HG02798 (cell line): ENCODE measurements around the gene USP7.
"Not testable (repeated sequence)": the region's sequence is repeated elsewhere in the genome, so short reads cannot be mapped to it uniquely, and the experiment has no call there.

Source experiments
- ATAC-seq: cut with Tn5 transposase; IDR thresholded peaks from one replicate; pipeline ENCODE4 v1.9.1; 2021; ENCODE audit warnings: mild to moderate bottlenecking; ENCODE audit not compliant: unreplicated experiment, poor library complexity

The USP7 gene

GRCh38 chr16:8975039-8975438 lies 11.3 kb upstream of the USP7 start:
- ATAC-seq, result no peak

DNA sequence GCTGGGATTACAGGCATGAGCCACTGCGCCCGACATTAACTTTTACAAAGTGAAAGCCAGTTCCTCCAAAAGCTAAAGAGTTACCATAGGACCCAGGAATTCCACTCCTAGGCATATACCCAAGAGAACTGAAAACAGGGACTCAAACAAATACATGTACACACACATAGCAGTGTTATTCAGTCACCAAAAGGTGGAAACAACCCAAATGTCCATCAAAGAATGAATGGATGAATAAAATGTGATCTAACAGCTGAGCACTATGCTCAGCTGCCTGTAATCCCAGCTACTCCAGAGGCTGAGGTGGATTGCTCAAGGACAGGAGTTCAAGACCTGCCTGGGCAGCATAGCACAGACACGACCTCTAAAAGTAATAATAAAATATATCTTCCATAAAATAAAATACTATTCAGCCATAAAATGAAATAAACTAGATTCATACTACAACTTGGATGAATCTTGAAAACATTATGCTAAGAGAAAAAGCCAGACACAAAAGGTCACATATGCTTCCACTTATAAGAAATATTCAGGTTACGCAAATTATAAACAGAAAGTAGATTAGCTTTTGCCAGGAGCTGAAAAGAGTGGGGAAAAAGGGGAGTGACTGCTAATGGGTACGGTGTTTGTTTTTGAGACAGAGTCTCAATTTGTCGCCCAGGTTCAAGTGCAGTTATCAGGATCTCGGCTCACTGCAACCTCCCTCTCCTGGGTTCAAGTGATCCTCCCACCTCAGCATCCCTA lies 9.3 kb upstream of the USP7 start:
- ATAC-seq, result no peak

- ATAC-seq, result no peak
Measured at GRCh38 chr16:8971416-8971815, 7.7 kb upstream of the USP7 start.

DNA sequence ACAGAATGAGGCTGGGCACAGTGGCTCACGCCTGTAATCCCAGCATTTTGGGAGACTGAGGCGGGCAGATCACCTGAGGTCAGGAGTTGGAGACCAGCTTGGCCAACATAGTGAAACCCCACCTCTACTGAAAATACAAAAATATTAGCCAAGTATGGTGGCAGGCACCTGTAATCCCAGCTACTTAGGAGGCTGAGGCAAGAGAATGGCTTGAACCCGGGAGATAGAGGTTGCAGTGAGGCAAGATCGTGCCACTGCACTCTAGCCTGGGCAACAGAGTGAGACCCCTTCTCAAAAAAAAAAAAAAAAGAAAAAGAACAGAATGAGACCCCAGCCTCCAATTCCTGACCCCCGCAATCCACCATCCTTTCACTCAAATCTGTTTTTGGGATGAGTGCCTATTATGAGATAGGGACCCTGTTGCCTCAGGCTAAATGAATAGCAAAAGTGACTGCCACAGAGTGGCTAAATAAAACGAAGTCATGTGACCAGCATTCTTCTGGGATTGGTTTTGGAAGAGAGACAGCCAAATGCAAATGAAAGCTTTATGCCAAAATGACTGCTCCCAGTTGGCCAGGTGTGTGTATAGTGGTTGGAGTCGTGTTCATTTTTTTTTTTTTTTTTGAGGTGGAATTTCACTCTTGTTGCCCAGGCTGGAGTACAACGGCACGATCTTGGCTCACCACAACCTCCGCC lies 5.6 kb upstream of the USP7 start:
- ATAC-seq, result not testable (repeated sequence)

DNA sequence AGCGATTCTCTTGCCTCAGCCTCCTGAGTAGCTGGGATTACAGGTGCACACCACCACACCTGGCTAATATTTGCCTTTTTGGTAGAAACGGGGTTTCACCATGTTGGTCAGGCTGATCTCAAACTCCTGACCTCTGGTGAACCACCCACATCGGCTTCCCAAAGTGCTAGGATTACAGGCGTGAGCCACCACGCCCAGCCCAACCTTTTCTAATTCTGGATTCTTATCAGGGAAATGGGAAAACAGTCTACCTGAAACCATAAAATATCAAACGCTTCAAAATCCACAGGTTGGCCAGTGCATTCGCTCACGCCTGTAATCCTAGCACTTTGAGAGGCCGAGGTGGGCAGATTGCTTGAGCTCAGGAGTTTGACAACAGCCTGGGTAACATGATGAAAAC lies 4.3 kb upstream of the USP7 start:
- ATAC-seq, result not testable (repeated sequence)

- ATAC-seq, result no peak
Measured at GRCh38 chr16:8967132-8967821, 3.6 kb upstream of the USP7 start.

- ATAC-seq, result no peak
Measured at GRCh38 chr16:8966817-8967131, 3.1 kb upstream of the USP7 start.

DNA sequence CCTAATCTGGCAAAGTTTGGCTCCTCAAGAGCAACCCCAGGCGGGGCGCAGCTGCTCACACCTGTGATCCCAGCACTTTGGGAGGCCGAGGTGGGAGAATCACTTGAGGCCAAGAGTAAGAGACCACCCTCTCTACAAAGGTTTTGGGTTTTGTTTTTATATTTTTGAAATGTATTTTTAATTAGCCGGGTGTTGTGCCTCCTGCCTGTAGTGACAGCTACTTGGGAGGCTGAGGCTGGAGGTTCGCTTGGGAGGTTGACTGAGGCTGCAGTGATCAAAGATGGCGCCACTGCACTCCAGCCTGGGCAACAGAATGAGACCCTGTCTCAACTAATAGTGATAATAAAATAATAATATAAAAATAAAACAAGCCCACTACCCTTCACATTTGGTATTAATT lies 756 bp upstream of the USP7 start:
- no peak for ATAC-seq

GRCh38 chr16:8963010-8963820 lies 491 bp downstream of the USP7 start:
- ATAC-seq, result peak; percentile 10

DNA sequence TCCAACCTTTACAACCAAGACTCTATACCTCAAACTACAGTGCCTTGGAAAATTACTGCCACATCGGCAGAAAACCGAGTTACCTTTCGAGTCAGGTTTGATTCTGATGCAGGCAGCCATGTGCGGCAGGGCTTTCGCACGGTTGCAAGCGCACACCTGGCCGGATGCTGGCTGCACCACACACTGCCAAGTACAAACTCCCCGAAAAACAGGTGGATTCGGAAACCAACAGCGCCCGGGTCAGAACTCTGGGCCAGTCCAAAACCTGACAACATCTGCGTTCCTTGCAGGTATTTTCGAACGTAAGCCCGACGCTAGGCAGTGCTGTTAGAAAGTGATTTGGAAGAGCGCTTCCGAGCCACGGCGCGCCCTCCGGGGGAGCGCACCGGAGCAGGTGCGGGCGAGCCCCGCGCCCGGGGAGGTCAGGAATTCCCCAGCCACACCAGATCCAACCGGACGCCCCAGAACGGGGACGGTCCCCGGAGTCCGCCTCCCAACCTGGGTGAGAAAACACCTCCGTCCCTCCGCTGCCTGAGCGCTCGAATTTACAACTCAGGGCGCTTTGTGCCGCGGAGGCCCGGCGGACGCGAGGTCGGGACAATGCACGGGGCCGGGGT lies 1.2 kb downstream of the USP7 start:
- peak; percentile 42 for ATAC-seq

DNA sequence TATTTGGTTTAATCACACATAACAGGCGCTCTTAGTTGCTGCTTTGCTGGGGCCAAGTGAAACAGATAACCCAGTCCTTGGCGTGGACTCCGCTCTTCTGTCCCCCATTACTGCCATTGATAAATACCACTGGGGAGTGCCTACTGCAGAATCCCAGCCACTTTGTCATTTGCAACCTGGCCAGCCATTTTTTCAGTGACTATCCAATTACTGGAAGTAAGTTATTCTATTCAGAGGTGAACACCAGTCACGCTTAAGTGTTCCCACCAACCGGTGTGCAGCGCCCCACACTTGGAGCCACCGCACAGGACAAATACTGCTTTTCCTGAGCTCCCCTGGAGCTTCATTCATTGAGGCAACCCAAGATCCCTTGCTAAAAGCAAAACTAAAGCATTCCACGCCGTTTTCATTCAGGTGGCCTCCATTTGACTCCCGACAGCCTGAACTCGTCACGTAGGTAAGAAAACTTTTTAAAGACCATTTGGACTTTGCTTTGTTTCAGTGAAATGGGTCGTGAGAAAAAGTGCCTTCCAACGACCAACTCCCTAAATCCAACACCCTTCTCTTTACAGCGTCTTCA lies 1.8 kb downstream of the USP7 start:
- no peak for ATAC-seq

DNA sequence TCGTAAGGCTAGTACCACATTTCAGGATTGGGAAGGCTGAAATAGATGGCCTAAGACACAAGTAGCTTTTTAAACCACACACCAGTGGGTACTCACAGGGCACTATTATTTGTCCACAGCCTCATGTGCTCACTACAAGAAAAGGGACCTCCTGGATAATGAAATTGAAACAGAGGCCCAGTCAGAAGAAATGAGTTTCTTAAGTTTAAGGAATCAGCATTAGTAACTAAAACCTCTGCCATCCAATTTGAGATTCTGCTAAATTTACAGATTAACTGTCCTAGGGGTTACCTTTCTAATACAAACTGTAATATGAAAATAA lies 3.0 kb downstream of the USP7 start:
- ATAC-seq, result no peak

DNA sequence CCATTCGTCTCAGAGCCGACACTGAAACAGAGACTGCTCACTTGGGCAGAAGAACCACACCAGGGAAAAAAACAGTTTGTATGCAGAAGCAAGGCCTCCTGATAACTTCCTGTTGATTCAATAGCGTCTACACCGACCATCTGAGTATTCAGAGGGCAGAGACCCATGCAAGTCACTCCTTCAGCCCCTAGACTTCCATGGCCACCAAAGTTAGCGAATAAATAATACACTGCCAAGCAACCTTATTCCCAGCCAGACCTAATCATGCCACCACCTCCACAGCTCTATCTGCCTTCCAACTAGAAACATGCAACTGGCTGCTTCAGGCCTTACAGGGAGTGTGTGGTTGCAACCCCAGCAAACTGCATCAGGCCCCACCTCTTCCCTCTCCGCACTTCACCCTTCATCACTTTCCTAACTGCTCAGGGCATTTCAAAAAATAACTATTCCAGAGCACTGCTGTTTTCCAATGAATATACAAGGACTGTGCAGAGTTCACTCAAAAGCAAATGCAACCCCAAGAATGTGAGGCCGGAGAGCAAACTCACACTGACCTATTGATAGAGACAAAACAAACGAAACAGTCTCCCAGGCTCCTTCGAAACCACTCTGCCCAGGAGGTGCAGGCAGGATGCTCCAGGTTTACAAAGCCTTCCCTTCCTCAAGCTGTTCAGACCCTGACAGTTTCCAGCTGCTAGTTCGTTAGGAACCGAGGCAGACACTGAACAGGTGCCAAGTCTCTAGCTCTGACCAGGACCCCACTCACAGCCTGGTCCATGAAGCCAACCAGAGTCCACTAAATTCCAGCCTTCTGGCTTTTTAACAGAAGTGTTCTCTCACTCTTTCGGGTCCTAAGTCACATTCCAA lies 3.6 kb downstream of the USP7 start:
- no peak for ATAC-seq

GRCh38 chr16:8958344-8959167 lies 5.2 kb downstream of the USP7 start:
- ATAC-seq, result no peak

- no peak for ATAC-seq
Measured at GRCh38 chr16:8957509-8958157, 6.1 kb downstream of the USP7 start.

DNA sequence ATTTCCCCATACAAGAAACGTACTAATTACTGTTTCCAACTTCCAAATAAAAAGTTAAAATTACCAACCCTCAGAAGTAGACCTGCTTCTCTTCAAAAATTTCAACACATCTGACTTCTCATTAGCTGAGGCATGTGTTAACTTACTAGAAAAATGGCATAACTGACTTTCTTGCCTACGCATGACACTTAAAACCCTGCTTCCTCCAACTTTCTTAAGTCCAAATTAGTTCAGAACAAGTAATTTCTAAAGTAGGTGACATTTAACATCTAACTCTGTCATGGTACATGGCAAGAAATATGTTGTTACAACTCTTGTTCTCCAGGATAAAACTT lies 6.7 kb downstream of the USP7 start:
- no peak for ATAC-seq

DNA sequence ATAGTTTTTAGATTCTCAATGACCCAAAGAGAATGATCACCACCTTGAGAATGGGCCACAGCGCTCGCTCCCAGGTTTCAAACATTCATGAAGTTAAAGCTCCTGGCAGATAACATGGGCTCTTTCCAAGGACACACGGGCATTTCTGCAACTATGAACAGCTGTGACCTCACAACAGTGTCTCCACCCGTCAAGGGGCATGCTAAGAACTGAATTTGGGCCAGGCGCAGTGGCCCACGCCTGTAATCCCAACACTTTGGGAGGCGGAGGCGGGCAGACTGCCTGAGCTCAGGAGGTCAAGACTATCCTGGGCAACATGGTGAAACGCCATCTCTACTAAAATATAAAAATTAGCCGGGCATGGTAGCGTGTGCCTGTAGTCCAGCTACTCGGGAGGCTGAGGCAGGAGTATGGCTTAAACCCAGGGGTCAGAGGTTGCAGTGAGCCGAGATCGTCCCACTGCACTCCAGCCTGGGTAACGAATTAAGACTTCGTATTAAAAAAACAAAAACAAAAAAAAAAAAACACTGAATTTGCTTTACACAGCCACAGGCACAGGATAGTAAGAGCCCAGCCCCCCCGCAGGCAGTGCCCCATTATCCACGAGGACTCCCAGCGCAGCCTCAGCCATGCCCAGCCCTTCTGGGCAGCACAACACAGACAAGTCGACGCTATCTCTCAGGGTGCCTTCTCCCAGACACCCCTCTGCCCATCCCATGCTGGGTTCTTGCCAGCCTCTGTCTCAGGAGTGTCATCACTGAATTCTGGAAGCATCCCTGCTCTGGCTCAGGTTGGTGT lies 7.2 kb downstream of the USP7 start:
- no peak for ATAC-seq
